Aortic smooth muscle cell (primary cell): ENCODE data around the gene IGBP1. TPM values are rescaled to one million over a fixed set of nuclear protein-coding genes. Genes with fewer than 3 reads are reported as not detected.

Experiments used
- total RNA-seq: library from RNA; depleted of rRNA; stranded (reverse); fragments of >200 nt; gene quantifications from 2 replicates; pipeline ENCODE4 v1.2.3, GENCODE V29; 2014

Gene IGBP1
- total RNA-seq = 63.0 and 67.0 TPM in 2 replicates

GRCh38 chrX:70133303-70134115, at the start of gene IGBP1:
IGBP1 (plus strand) TSS chrX:70133447; CDS start chrX:70133948, 501 bp downstream.

GRCh38 chrX:70176938-70177533, 43.8 kb downstream of the IGBP1 start, which contains the start of gene DGAT2L6:
DGAT2L6 (plus strand) TSS chrX:70177483; CDS start chrX:70177583, 100 bp downstream.

Other genes starting within 250 kb of the IGBP1 start
- 0.06 and 0.13 TPM in 2 replicates for gene AWAT2, start 83.5 kb upstream of the IGBP1 start, total RNA-seq
- gene OTUD6A, start 71.0 kb upstream of the IGBP1 start, total RNA-seq = not detected in 2 replicates
- gene DGAT2L6, start 44.0 kb downstream of the IGBP1 start, total RNA-seq = not detected in 2 replicates
- gene AWAT1, start 101.2 kb downstream of the IGBP1 start, total RNA-seq = not detected in 2 replicates
- 0.19 TPM in 1 of 2 replicates, not detected in the other for gene P2RY4, start 126.8 kb downstream of the IGBP1 start, total RNA-seq
- gene ARR3, start 134.9 kb downstream of the IGBP1 start, total RNA-seq = not detected in 2 replicates
- not detected in 2 replicates for gene RAB41, start 148.7 kb downstream of the IGBP1 start, total RNA-seq
- gene PDZD11, start 156.5 kb downstream of the IGBP1 start, total RNA-seq = 51.5 and 55.1 TPM in 2 replicates
- gene KIF4A, start 156.7 kb downstream of the IGBP1 start, total RNA-seq = 11.4 and 16.4 TPM in 2 replicates